Neural cell (in vitro differentiated cells): ENCODE data around the gene WRNIP1. TPM values are rescaled to one million over a fixed set of nuclear protein-coding genes. Genes with fewer than 3 reads are reported as not detected.
"Not testable (repeated sequence)": the region's sequence is repeated elsewhere in the genome, so short reads cannot be mapped to it uniquely, and the experiment has no call there.

Source experiments
- H2AFZ ChIP-seq: fragments of 200-600, 300-800 bp; sonication (generic), shearing (Covaris generic); 2 replicates; pipeline ENCODE4 v1.6.0; 2014; ENCODE audit warnings: low read depth, mild to moderate bottlenecking, antibody characterized with exemption, low read length, moderate library complexity
- H3F3A ChIP-seq: fragments of 200-600 bp; shearing (Covaris generic); 2 replicates; pipeline ENCODE4 v1.6.1; 2016; ENCODE audit warnings: mild to moderate bottlenecking, moderate library complexity, mixed read lengths, antibody characterized with exemption, low read length; ENCODE audit not compliant: insufficient read depth, poor library complexity, severe bottlenecking
- H3K27ac ChIP-seq: fragments of 200-600, 300-800 bp; sonication (generic), shearing (Covaris generic); 2 replicates; pipeline ENCODE4 v1.5.1; 2014; ENCODE audit warnings: mild to moderate bottlenecking, low read length, moderate library complexity
- H3K27me3 ChIP-seq: fragments of 300-800, 200-600 bp; sonication (generic), shearing (Covaris generic); 2 replicates; pipeline ENCODE4 v1.6.0; 2014; ENCODE audit warnings: mild to moderate bottlenecking, low read depth, low read length, moderate library complexity; ENCODE audit not compliant: insufficient read depth
- H3K36me3 ChIP-seq: fragments of 300-800, 200-600 bp; sonication (generic), shearing (Covaris generic); 2 replicates; pipeline ENCODE4 v1.5.1; 2014; ENCODE audit warnings: mild to moderate bottlenecking, antibody characterized with exemption, low read length, moderate library complexity; ENCODE audit not compliant: insufficient read depth
- H3K4me2 ChIP-seq: fragments of 300-800, 200-600 bp; sonication (generic), shearing (Covaris generic); 2 replicates; pipeline ENCODE4 v1.6.0; 2014; ENCODE audit warnings: mild to moderate bottlenecking, low read length
- H3K4me3 ChIP-seq: fragments of 300-800, 200-600 bp; sonication (generic), shearing (Covaris generic); 2 replicates; pipeline ENCODE4 v1.5.1; 2014; ENCODE audit warnings: mild to moderate bottlenecking, low read length, moderate library complexity
- H3K79me2 ChIP-seq: fragments of 200-600 bp; shearing (Covaris generic); replicated peaks from 2 replicates; pipeline ENCODE4 v1.6.0; 2014; ENCODE audit warnings: mild to moderate bottlenecking, low read length, moderate library complexity; ENCODE audit not compliant: insufficient read depth
- H3K9ac ChIP-seq: fragments of 300-800, 200-600 bp; sonication (generic), shearing (Covaris generic); 2 replicates; pipeline ENCODE4 v1.6.1; 2016; ENCODE audit warnings: mild to moderate bottlenecking, low read length, mixed read lengths
- H3K9me2 ChIP-seq: fragments of 200-600 bp; shearing (Covaris generic); 2 replicates; pipeline ENCODE4 v1.6.1; 2016; ENCODE audit warnings: mild to moderate bottlenecking, low read length, mixed read lengths; ENCODE audit not compliant: insufficient read depth
- H3K9me3 ChIP-seq: fragments of 200-600, 300-800 bp; sonication (generic), shearing (Covaris generic); 2 replicates; pipeline ENCODE4 v1.6.1; 2016; ENCODE audit warnings: mild to moderate bottlenecking, mixed run types, low read length, moderate library complexity, mixed read lengths
- H4K20me1 ChIP-seq: fragments of 200-600 bp; shearing (Covaris generic); 2 replicates; pipeline ENCODE4 v1.6.1; 2016; ENCODE audit warnings: mild to moderate bottlenecking, mixed run types; ENCODE audit not compliant: insufficient read depth
- EP300 ChIP-seq: fragments of 450-650 bp; conservative IDR thresholded peaks from 2 replicates; pipeline ENCODE4 v1.6.1; 2014; ENCODE audit warnings: antibody characterized with exemption, mild to moderate bottlenecking, moderate library complexity; ENCODE audit not compliant: poor library complexity, severe bottlenecking
- EZH2 ChIP-seq: fragments of 200-600, 300-800 bp; shearing (Covaris generic), sonication (generic); IDR thresholded peaks from 2 replicates; pipeline ENCODE4 v1.6.1; 2014; ENCODE audit warnings: antibody characterized with exemption, low read length, borderline replicate concordance, mild to moderate bottlenecking; ENCODE audit not compliant: insufficient read depth, poor library complexity, severe bottlenecking
- MXI1 ChIP-seq: fragments of 450-650 bp; conservative IDR thresholded peaks from 2 replicates; pipeline ENCODE4 v1.6.1; 2014; ENCODE audit warnings: antibody characterized with exemption, mild to moderate bottlenecking; ENCODE audit not compliant: poor library complexity, severe bottlenecking
- POLR2AphosphoS5 ChIP-seq: IDR thresholded peaks from 2 replicates; pipeline ENCODE4 v1.6.1; 2012
- RAD21 ChIP-seq: fragments of 450-650 bp; conservative IDR thresholded peaks from 2 replicates; pipeline ENCODE4 v1.6.1; 2014; ENCODE audit warnings: antibody characterized with exemption, mild to moderate bottlenecking, moderate library complexity
- SMC3 ChIP-seq: fragments of 450-650 bp; conservative IDR thresholded peaks from 2 replicates; pipeline ENCODE4 v1.6.1; 2014; ENCODE audit warnings: antibody characterized with exemption, mild to moderate bottlenecking, moderate library complexity; ENCODE audit not compliant: poor library complexity
- TAF1 ChIP-seq: IDR thresholded peaks from 2 replicates; pipeline ENCODE4 v1.6.1; 2012; ENCODE audit warnings: low read depth
- polyA plus RNA-seq: library from polyadenylated mRNA; depleted of rRNA; stranded (reverse); fragments of >200 nt; gene quantifications from 2 replicates; pipeline ENCODE4 v1.2.3, GENCODE V29; 2014
- TF ChIP-seq, protein P1 (sequence below): fragments of 450-650 bp; IDR thresholded peaks from 2 replicates; pipeline ENCODE4 v1.5.1; 2014; ENCODE audit warnings: antibody characterized with exemption, mild to moderate bottlenecking, moderate library complexity; ENCODE audit not compliant: poor library complexity, severe bottlenecking
- TF ChIP-seq, protein P2 (sequence below): IDR thresholded peaks from 2 replicates; pipeline ENCODE4 v1.6.1; 2012; ENCODE audit warnings: borderline replicate concordance

Gene WRNIP1
- polyA plus RNA-seq, 1 donor from 2014 or later = 93.7 TPM

GRCh38 chr6:2760882-2761842, 4.0 kb upstream of the WRNIP1 start:
- H3K27ac ChIP-seq = no peak overlapping the region
- H3K9ac ChIP-seq = no peak overlapping the region
- H3K27me3 ChIP-seq = no peaks in the 10 kb centered on the region
- H3K9me3 ChIP-seq = no peaks in the 10 kb centered on the region
- H3F3A ChIP-seq = peaks cover 4% of the 10 kb centered on the region
- no peaks in the 10 kb centered on the region for H4K20me1 ChIP-seq
- no peak overlapping the region for H3K4me3 ChIP-seq
- peaks cover under 1% of the 10 kb centered on the region for H3K79me2 ChIP-seq
- no peaks in the 10 kb centered on the region for H3K9me2 ChIP-seq
- no peaks in the 10 kb centered on the region for H3K36me3 ChIP-seq
- no peak overlapping the region for H2AFZ ChIP-seq
- TF ChIP-seq MXI1 (no peak), POLR2AphosphoS5 (no peak), EZH2 (no peak), RAD21 (no peak), EP300 (no peak), TAF1 (no peak), SMC3 (no peak)
- TF ChIP-seq, protein P1, sequence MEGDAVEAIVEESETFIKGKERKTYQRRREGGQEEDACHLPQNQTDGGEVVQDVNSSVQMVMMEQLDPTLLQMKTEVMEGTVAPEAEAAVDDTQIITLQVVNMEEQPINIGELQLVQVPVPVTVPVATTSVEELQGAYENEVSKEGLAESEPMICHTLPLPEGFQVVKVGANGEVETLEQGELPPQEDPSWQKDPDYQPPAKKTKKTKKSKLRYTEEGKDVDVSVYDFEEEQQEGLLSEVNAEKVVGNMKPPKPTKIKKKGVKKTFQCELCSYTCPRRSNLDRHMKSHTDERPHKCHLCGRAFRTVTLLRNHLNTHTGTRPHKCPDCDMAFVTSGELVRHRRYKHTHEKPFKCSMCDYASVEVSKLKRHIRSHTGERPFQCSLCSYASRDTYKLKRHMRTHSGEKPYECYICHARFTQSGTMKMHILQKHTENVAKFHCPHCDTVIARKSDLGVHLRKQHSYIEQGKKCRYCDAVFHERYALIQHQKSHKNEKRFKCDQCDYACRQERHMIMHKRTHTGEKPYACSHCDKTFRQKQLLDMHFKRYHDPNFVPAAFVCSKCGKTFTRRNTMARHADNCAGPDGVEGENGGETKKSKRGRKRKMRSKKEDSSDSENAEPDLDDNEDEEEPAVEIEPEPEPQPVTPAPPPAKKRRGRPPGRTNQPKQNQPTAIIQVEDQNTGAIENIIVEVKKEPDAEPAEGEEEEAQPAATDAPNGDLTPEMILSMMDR = no peak
- TF ChIP-seq, protein P2, sequence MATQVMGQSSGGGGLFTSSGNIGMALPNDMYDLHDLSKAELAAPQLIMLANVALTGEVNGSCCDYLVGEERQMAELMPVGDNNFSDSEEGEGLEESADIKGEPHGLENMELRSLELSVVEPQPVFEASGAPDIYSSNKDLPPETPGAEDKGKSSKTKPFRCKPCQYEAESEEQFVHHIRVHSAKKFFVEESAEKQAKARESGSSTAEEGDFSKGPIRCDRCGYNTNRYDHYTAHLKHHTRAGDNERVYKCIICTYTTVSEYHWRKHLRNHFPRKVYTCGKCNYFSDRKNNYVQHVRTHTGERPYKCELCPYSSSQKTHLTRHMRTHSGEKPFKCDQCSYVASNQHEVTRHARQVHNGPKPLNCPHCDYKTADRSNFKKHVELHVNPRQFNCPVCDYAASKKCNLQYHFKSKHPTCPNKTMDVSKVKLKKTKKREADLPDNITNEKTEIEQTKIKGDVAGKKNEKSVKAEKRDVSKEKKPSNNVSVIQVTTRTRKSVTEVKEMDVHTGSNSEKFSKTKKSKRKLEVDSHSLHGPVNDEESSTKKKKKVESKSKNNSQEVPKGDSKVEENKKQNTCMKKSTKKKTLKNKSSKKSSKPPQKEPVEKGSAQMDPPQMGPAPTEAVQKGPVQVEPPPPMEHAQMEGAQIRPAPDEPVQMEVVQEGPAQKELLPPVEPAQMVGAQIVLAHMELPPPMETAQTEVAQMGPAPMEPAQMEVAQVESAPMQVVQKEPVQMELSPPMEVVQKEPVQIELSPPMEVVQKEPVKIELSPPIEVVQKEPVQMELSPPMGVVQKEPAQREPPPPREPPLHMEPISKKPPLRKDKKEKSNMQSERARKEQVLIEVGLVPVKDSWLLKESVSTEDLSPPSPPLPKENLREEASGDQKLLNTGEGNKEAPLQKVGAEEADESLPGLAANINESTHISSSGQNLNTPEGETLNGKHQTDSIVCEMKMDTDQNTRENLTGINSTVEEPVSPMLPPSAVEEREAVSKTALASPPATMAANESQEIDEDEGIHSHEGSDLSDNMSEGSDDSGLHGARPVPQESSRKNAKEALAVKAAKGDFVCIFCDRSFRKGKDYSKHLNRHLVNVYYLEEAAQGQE = no peak
- H3K4me2 ChIP-seq = no peak overlapping the region

GRCh38 chr6:2762868-2763267, 2.3 kb upstream of the WRNIP1 start:
- not testable (repeated sequence) for H3K9me2 ChIP-seq, H3K4me2 ChIP-seq, H3K36me3 ChIP-seq, H3K9ac ChIP-seq, H3K27me3 ChIP-seq, H3K27ac ChIP-seq, H4K20me1 ChIP-seq, H3K4me3 ChIP-seq, H2AFZ ChIP-seq, H3K9me3 ChIP-seq, H3F3A ChIP-seq
- peaks cover 18% of the 10 kb centered on the region for H3K79me2 ChIP-seq
